OCI-LY3 (cell line): ENCODE results near the gene UBQLN3.

Experiments used
- CTCF ChIP-seq: fragments of 200-600, 300-600 bp; sonication (generic); IDR thresholded peaks from 2 replicates; pipeline ENCODE4 v1.5.1; 2014; ENCODE audit warnings: antibody characterized with exemption, low read length, low read depth
- EZH2phosphoT487 ChIP-seq: fragments of 200-600 bp; shearing (Covaris generic); IDR thresholded peaks from 2 replicates; pipeline ENCODE4 v1.6.1; 2018; ENCODE audit warnings: antibody characterized with exemption, mixed run types, low read depth

- TF ChIP-seq CTCF (no peak), EZH2phosphoT487 (no peak)
These were observed 24.3 kb upstream of the UBQLN3 start for GRCh38 chr11:5534046-5534445.
